ENCODE data around the gene SKAP1.
"Not testable (repeated sequence)": the region's sequence is repeated elsewhere in the genome, so short reads cannot be mapped to it uniquely, and the experiment has no call there.

The SKAP1 gene

GRCh38 chr17:48459070-48459844 is 29.2 kb upstream of the SKAP1 start:
- Mint-ChIP-seq H3K27ac (no peak overlapping the region), H3K9me3 (no peaks in the 10 kb centered on the region), H3K4me3 (no peak overlapping the region), H3K27me3 (peaks cover 3% of the 10 kb centered on the region), H3K4me1 (peaks cover 33% of the 10 kb centered on the region), H3K36me3 (ENCODE audit: low read depth) (no peaks in the 10 kb centered on the region)
- DNase-seq (no peak), ATAC-seq (no peak)

DNA sequence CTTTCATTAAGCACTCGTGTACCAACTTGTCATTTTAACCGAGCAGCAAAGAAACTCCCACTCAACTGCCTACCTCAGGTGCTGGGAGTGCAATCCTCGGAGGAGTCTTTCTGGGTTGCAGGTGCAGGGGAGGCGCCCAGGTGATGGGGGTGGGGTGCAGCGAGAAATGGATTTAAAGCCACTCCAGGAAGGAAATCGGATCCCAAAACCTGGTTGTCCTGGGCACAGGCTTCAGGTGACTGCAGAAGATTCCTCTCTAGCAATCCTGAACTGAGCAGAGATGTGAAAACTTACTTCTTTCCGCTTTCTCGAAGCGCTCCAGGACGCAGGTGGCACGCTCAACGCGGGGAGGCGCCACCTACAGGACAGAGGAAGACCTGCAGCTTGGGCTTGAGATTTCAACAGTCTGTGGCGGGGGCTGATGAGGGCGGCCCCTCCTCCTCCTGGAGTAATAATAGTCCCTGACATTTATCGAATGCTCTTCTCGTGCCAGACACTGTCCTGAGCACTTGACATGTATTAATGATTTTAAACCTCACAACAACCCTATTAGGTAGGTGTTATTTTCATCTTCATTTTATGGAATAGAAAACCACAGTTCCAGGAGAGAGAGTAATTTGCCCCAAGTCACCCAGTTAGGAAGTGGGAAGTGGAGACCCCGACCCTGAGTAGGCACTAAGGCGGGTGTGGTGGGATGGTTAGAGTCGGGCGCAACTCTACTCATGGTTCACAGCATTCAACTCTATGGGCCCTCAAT is 27.2 kb upstream of the SKAP1 start:
- Mint-ChIP-seq H3K27me3 (peaks cover 1% of the 10 kb centered on the region), H3K36me3 (ENCODE audit: low read depth) (no peaks in the 10 kb centered on the region), H3K4me3 (peak overlapping the region; percentile 45), H3K27ac (no peak overlapping the region), H3K9me3 (no peaks in the 10 kb centered on the region), H3K4me1 (peaks cover 47% of the 10 kb centered on the region)
- DNase-seq: peak; percentile 75
- ATAC-seq: peak; percentile 88

GRCh38 chr17:48456589-48456988 is 26.6 kb upstream of the SKAP1 start:
- no peak overlapping the region for H3K27ac Mint-ChIP-seq
- no peak for DNase-seq
- H3K36me3 Mint-ChIP-seq (ENCODE audit: low read depth): no peaks in the 10 kb centered on the region
- peak overlapping the region; percentile 45 for H3K4me3 Mint-ChIP-seq
- peak; percentile 81 for ATAC-seq
- H3K9me3 Mint-ChIP-seq: no peaks in the 10 kb centered on the region
- H3K27me3 Mint-ChIP-seq: no peaks in the 10 kb centered on the region
- peaks cover 54% of the 10 kb centered on the region for H3K4me1 Mint-ChIP-seq

- Mint-ChIP-seq H3K27ac (no peak overlapping the region), H3K9me3 (no peaks in the 10 kb centered on the region), H3K4me3 (no peak overlapping the region), H3K36me3 (ENCODE audit: low read depth) (no peaks in the 10 kb centered on the region), H3K27me3 (no peaks in the 10 kb centered on the region), H3K4me1 (peaks cover 57% of the 10 kb centered on the region)
- ATAC-seq (no peak), DNase-seq (no peak)
Observed at GRCh38 chr17:48455791-48456190, 25.8 kb upstream of the SKAP1 start.

GRCh38 chr17:48453447-48453846 is 23.4 kb upstream of the SKAP1 start:
- no peak for DNase-seq
- peak overlapping the region; percentile 81 for H3K27ac Mint-ChIP-seq
- H3K4me1 Mint-ChIP-seq: peaks cover 63% of the 10 kb centered on the region
- no peak for ATAC-seq
- no peaks in the 10 kb centered on the region for H3K36me3 Mint-ChIP-seq (ENCODE audit: low read depth)
- H3K9me3 Mint-ChIP-seq: no peaks in the 10 kb centered on the region
- peak overlapping the region; percentile 14 for H3K4me3 Mint-ChIP-seq
- no peaks in the 10 kb centered on the region for H3K27me3 Mint-ChIP-seq

DNA sequence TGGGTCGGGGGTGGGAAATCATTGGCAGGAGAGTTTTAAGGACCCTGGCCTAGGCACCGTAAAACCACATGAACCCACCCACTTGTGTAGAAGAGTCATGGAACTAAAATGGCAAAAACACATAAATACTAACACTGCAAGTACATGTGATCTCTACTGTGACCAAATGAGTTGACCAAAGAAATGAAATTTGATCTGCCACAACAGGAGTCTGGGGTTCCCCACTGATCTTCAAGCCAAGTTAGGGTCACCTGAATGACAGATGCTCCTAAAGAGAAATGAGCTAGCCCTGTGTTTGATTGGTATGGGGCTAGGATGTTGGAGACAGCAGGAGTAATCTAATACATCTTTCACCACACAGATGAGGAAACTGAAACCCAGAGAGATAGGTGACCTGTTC is 21.5 kb upstream of the SKAP1 start:
- ATAC-seq (no peak), DNase-seq (no peak)
- H3K36me3 Mint-ChIP-seq (ENCODE audit: low read depth): no peaks in the 10 kb centered on the region
- H3K27me3 Mint-ChIP-seq: no peaks in the 10 kb centered on the region
- no peaks in the 10 kb centered on the region for H3K9me3 Mint-ChIP-seq
- no peak overlapping the region for H3K4me3 Mint-ChIP-seq
- no peak overlapping the region for H3K27ac Mint-ChIP-seq
- peaks cover 57% of the 10 kb centered on the region for H3K4me1 Mint-ChIP-seq

DNA sequence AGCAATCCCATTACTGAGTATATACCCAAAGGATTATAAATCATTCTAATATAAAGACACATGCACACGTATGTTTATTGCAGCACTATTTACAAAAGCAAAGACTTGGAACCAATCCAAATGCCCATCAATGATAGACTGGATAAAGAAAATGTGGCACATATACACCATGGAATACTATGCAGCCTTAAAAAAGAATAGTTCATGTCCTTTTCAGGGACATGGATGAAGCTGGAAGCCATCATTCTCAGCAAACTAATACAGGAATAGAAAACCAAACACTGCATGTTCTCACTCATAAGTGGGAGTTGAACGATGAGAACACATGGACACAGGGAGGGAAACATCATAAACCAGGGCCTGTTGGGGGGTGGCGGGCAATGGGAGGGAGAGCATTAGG is 19.3 kb upstream of the SKAP1 start:
- H3K9me3 Mint-ChIP-seq; H3K4me3 Mint-ChIP-seq; H3K27ac Mint-ChIP-seq; H3K36me3 Mint-ChIP-seq (ENCODE audit: low read depth); ATAC-seq; DNase-seq; H3K27me3 Mint-ChIP-seq: not testable (repeated sequence)
- peaks cover 58% of the 10 kb centered on the region for H3K4me1 Mint-ChIP-seq

DNA sequence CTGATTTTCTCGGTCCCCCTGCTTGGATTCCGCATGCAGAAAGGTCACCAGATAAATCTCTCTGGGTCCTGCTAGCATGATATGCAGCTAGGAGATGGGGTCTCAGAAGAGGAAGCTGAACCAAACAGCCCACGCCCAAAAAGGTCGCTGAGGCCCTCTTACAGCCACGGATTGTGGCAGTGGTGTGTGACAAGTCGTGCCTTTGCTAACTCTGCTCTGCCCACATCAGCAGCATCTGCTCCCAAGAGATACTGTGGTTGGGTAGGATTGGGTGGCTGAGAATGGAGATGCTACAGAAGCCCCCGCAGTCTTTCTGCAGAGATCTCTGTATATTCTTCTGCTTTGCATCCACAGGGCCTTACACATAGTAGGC is 15.2 kb upstream of the SKAP1 start:
- Mint-ChIP-seq H3K9me3 (peaks cover 9% of the 10 kb centered on the region), H3K36me3 (ENCODE audit: low read depth) (peaks cover 7% of the 10 kb centered on the region), H3K27ac (no peak overlapping the region), H3K27me3 (no peaks in the 10 kb centered on the region), H3K4me1 (peaks cover 66% of the 10 kb centered on the region), H3K4me3 (no peak overlapping the region)
- no peak for DNase-seq
- no peak for ATAC-seq

DNA sequence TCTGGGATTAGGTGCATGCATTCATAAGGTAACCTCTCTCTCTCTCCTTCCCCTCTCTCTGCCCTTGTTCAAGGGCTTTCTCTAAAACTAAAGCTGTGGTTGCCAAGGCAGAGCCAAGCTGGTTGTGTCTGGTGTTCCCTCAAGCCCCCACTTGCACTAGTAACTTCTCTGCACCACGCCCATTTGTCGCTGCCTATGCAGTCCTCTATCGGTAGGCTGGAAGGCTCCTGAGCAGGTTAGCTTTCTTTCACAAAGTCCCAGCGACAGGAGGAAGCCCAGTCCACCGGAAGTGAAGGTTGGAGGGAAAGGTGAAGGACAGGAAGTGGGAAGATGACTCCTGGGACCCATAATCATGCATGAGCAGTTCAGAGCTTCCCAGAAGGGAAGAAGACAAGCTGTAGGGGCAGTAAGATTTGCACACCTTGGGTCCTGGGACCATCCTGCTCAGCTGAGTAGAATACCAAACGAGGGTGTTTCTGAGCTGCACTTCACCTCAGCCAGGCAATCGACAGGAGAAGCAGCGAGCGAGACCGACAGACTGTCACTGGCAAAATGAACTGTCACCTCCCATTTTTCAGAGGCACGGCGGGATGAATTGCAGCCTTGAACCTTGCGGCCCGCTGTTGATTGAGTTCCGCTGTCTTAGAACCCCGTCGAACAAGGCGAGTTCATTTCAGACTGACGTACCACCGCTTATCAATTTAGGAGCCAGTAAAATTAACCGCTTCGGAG is 14.7 kb upstream of the SKAP1 start:
- Mint-ChIP-seq H3K9me3 (peaks cover 9% of the 10 kb centered on the region), H3K4me3 (peak overlapping the region; percentile 48), H3K36me3 (ENCODE audit: low read depth) (peaks cover 7% of the 10 kb centered on the region), H3K4me1 (peaks cover 68% of the 10 kb centered on the region), H3K27ac (peak overlapping the region; percentile 71), H3K27me3 (no peaks in the 10 kb centered on the region)
- ATAC-seq: peak; percentile 20
- peak; percentile 49 for DNase-seq

- ATAC-seq (no peak), DNase-seq (no peak)
- Mint-ChIP-seq H3K27ac (no peak overlapping the region), H3K4me1 (peaks cover 78% of the 10 kb centered on the region), H3K36me3 (ENCODE audit: low read depth) (peaks cover 7% of the 10 kb centered on the region), H3K9me3 (peaks cover 9% of the 10 kb centered on the region), H3K27me3 (no peaks in the 10 kb centered on the region), H3K4me3 (no peak overlapping the region)
Observed at GRCh38 chr17:48443712-48444111, 13.7 kb upstream of the SKAP1 start.

GRCh38 chr17:48442819-48443218 is 12.8 kb upstream of the SKAP1 start:
- no peak for DNase-seq
- Mint-ChIP-seq H3K27ac (peak overlapping the region; percentile 92), H3K36me3 (ENCODE audit: low read depth) (peaks cover 7% of the 10 kb centered on the region), H3K27me3 (no peaks in the 10 kb centered on the region), H3K4me3 (peak overlapping the region; percentile 4), H3K4me1 (peaks cover 85% of the 10 kb centered on the region), H3K9me3 (peaks cover 9% of the 10 kb centered on the region)
- no peak for ATAC-seq

DNA sequence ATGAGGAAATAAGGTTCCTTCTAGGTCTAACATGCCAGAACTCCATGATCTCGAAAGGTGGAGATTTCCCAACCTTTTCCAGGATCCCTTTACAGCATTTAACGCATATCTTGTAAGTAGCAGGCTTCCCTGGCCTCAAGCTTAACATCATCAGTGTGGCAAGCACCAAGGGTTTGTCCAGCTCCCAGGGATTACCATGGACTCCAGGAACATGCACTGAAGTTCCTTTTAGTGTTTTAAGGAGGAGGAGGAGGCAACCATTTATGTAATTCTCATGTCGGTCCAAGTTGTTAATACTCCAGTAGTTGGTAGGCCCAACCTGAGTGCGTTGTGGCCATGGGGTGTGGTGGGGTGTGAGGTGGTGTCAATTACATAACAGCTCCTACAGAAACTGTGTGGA is 11.8 kb upstream of the SKAP1 start:
- Mint-ChIP-seq H3K4me3 (no peak overlapping the region), H3K4me1 (peaks cover 91% of the 10 kb centered on the region), H3K27me3 (no peaks in the 10 kb centered on the region), H3K36me3 (ENCODE audit: low read depth) (peaks cover 7% of the 10 kb centered on the region), H3K27ac (peak overlapping the region; percentile 92), H3K9me3 (peaks cover 9% of the 10 kb centered on the region)
- ATAC-seq: no peak
- no peak for DNase-seq

DNA sequence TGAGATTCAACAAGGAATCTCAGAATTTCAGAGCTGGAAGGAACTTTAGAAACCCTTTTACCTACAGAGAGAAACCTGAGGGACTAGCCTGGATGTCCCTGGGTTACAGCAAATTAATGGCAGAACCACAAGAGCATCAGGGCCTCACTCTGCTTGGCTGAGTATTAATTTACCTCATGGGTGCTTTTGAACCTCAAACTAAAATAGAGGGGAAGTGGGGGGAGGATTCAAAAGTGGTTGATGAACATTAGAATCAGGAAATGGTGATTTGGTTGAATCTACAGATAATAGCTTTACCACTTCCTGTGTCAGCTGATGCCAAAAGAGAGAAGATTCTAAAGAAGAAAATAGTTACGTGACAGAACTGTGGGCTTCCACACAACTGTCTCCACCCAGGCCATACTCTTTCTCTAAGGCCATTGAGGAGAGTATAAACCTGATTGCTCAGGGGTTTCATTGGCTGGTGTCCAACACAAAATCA is 11.3 kb upstream of the SKAP1 start:
- Mint-ChIP-seq H3K4me1 (peaks cover 91% of the 10 kb centered on the region), H3K27me3 (no peaks in the 10 kb centered on the region), H3K27ac (peak overlapping the region; percentile 92), H3K36me3 (ENCODE audit: low read depth) (peaks cover 7% of the 10 kb centered on the region), H3K9me3 (peaks cover 9% of the 10 kb centered on the region), H3K4me3 (peak overlapping the region; percentile 48)
- no peak for DNase-seq
- peak; percentile 50 for ATAC-seq

DNA sequence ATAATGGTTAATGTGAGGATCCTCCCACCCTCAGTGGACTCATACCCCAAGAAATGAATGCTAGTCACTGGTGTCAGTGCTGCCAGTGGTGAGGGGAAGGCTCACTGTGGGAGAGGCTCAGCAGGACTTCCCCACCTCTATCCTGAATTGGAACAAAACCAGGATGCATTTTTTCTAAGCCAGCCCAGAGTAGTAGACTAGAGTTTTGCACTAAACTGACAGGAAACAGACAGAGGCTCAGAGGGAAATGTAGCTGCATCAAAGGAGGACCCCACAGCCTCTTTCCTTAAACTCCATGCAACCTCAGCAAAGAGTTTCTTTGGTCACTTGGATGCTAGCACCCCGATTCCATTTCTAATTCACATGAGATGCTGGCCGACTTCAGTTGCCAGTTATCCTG is 10.7 kb upstream of the SKAP1 start:
- Mint-ChIP-seq H3K27me3 (no peaks in the 10 kb centered on the region), H3K4me1 (peaks cover 91% of the 10 kb centered on the region), H3K27ac (peak overlapping the region; percentile 92), H3K9me3 (peaks cover 9% of the 10 kb centered on the region), H3K36me3 (ENCODE audit: low read depth) (peaks cover 7% of the 10 kb centered on the region), H3K4me3 (peak overlapping the region; percentile 48)
- ATAC-seq (no peak), DNase-seq (no peak)
